ENCODE results near the gene ALKBH3.

ALKBH3 gene

GRCh38 chr11:43922744-43923405 is 42.2 kb downstream of the ALKBH3 start:
- DNase-seq (ENCODE audit: low read depth) = no peak

GRCh38 chr11:43923406-43924111 is 42.9 kb downstream of the ALKBH3 start:
- no peak for DNase-seq (ENCODE audit: low read depth)

GRCh38 chr11:43924112-43924855 is 43.7 kb downstream of the ALKBH3 start:
- DNase-seq (ENCODE audit: low read depth) = no peak

- no peak for DNase-seq (ENCODE audit: low read depth)
Observed at GRCh38 chr11:43925063-43925931, 44.7 kb downstream of the ALKBH3 start.

GRCh38 chr11:43925932-43926505 is 45.4 kb downstream of the ALKBH3 start:
- no peak for DNase-seq (ENCODE audit: low read depth)

- DNase-seq (ENCODE audit: low read depth) = no peak
Observed at GRCh38 chr11:43927070-43927469, 46.4 kb downstream of the ALKBH3 start.

- DNase-seq (ENCODE audit: low read depth) = no peak
Observed at GRCh38 chr11:43927925-43928707, 47.5 kb downstream of the ALKBH3 start.

GRCh38 chr11:43928721-43929120 is 48.1 kb downstream of the ALKBH3 start:
- no peak for DNase-seq (ENCODE audit: low read depth)

- DNase-seq (ENCODE audit: low read depth) = no peak
Observed at GRCh38 chr11:43930868-43931716, 50.5 kb downstream of the ALKBH3 start.

GRCh38 chr11:43931717-43932039 is 51.0 kb downstream of the ALKBH3 start:
- DNase-seq (ENCODE audit: low read depth) = no peak

GRCh38 chr11:43933226-43933607 is 52.6 kb downstream of the ALKBH3 start:
- no peak for DNase-seq (ENCODE audit: low read depth)

- DNase-seq (ENCODE audit: low read depth) = no peak
Observed at GRCh38 chr11:43933608-43934551, 53.2 kb downstream of the ALKBH3 start.

GRCh38 chr11:43934601-43935423 is 54.2 kb downstream of the ALKBH3 start:
- no peak for DNase-seq (ENCODE audit: low read depth)

GRCh38 chr11:43935424-43935979 is 54.9 kb downstream of the ALKBH3 start:
- no peak for DNase-seq (ENCODE audit: low read depth)

GRCh38 chr11:43936076-43936475 is 55.4 kb downstream of the ALKBH3 start:
- no peak for DNase-seq (ENCODE audit: low read depth)

- no peak for DNase-seq (ENCODE audit: low read depth)
Observed at GRCh38 chr11:43937434-43938411, 57.1 kb downstream of the ALKBH3 start.

All from activated T-cell treated with anti-CD3 and anti-CD28 coated beads for 24 hours (primary cell).